Measurements from ENCODE around the gene PML.

GRCh38 chr15:73986776-73987056 is 7.8 kb upstream of the PML start:
- no peak for TF ChIP-seq CTCF (IDR thresholded peaks at IDR 0.05)
- no peak for TF ChIP-seq POLR2AphosphoS5 (IDR thresholded peaks at IDR 0.05; ENCODE audit: low read depth, low read length)
- no peak for TF ChIP-seq USF1 (IDR thresholded peaks at IDR 0.05; ENCODE audit: borderline replicate concordance, low read depth)
- no peak for TF ChIP-seq GATA2 (CRISPR knock-in tag; IDR thresholded peaks at IDR 0.05)
- no peak for TF ChIP-seq MXI1 (IDR thresholded peaks at IDR 0.05; ENCODE audit: low read depth, low read length)
- no peak for TF ChIP-seq MAX (IDR thresholded peaks at IDR 0.05; ENCODE audit: low read depth)
- no peak for TF ChIP-seq GABPA (IDR thresholded peaks at IDR 0.05; ENCODE audit: low read depth)
- no peak for TF ChIP-seq REST (IDR thresholded peaks at IDR 0.05; ENCODE audit: low read depth, low read length)
- TF ChIP-seq EZH2phosphoT487 (IDR thresholded peaks at IDR 0.05; ENCODE audit: borderline replicate concordance, low read depth), result no peak
